GM21529 (cell line): ENCODE measurements around the gene ZW10.
"Not testable (repeated sequence)": the region's sequence is repeated elsewhere in the genome, so short reads cannot be mapped to it uniquely, and the experiment has no call there.

Source experiments
- ATAC-seq: cut with Tn5 transposase; IDR thresholded peaks from one replicate; pipeline ENCODE4 v1.9.1; 2021; ENCODE audit not compliant: unreplicated experiment

Gene ZW10

GRCh38 chr11:113773416-113774173 is at the start of gene ZW10:
TSS of gene ZW10 (minus strand) at chr11:113773692. CDS start at chr11:113773666, 26 bp downstream.
- peak; percentile 98 for ATAC-seq

GRCh38 chr11:113818426-113818825 is 44.9 kb upstream of the ZW10 start:
- no peak for ATAC-seq

GRCh38 chr11:113817626-113818025 is 44.1 kb upstream of the ZW10 start:
- ATAC-seq = no peak

- no peak for ATAC-seq
These were observed 43.7 kb upstream of the ZW10 start for GRCh38 chr11:113817162-113817561.

- ATAC-seq = no peak
These were observed 40.7 kb upstream of the ZW10 start for GRCh38 chr11:113814181-113814580.

DNA sequence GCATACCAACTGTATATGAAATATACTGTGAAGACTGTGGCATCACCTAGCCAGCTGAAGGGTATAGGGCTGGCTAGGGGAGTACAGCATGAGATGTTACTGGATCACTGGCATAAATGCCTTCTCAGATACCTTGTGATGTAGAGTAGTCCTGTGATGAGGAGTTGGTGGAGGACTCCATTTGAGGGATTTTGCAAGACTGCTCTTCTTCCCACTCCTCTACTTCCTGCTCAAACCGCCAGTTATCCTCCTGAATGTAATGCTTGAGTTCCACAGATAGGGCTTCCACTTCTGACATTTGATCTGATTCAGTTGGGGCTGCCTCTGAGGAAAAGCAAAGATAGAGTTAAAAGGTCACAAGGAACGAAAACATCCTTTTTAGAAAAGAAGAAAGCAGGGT is 35.4 kb upstream of the ZW10 start:
- ATAC-seq = no peak

DNA sequence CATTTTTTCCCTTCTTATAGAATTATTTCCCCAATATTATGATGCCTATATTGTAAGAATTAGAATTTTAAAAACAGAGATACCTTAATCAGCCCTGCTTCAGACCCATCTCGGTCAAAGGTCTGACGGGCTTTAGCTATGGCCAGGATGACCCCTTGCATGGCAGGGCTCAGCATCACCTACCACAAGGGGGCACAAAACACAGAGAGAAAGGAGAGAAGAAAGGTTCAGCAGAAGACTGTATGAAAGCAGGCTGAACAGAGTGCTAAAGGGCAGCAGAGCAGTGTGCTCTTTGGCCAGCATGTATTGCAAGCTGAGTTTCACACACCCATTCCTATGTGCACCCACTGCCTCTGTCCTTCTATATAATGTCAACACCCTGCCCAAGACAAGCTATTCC is 32.9 kb upstream of the ZW10 start:
- peak; percentile 59 for ATAC-seq

GRCh38 chr11:113805640-113806039 is 32.1 kb upstream of the ZW10 start:
- ATAC-seq = no peak

DNA sequence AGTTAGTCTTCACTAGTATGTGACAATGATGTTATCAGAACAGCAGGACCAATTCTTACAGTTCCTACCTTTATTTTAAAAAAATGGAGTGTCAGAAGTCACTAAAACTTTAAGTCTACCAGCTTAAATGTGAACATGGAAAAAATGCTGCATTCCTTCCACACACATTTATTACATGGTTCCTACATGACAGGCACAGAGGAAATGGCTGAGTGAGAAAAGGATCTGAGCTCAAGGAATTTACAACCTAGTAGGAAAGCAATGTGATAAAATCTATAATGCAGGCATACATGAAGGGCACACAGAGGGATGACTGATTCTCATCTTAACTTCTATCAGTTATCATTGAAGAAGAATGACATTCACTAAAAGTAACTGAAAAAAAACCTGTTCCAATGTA is 29.1 kb upstream of the ZW10 start:
- no peak for ATAC-seq

GRCh38 chr11:113796663-113797259 is 23.3 kb upstream of the ZW10 start:
- peak; percentile 73 for ATAC-seq

GRCh38 chr11:113789675-113790320 is 16.3 kb upstream of the ZW10 start:
- ATAC-seq = no peak

DNA sequence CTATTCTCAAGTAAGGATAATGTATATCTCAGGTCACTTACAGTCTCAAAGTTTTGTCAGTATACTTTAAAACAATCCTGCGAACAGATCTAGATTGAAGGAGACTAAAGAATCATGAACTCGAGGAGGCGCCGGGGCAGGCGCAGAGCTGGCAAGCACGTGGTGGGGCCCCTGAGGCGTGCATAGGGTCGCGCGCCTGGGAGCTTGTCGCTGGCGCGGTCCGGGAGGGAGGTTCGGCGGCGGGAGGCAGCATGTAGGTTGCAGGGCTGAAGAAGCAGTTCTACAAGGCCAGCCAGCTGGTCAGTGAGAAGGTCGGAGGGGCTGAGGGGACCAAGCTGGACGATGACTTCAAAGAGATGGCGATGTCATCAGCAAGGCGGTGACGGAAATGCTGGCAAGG is 15.5 kb upstream of the ZW10 start:
- not testable (repeated sequence) for ATAC-seq

GRCh38 chr11:113782134-113782533 is 8.6 kb upstream of the ZW10 start:
- no peak for ATAC-seq

- no peak for ATAC-seq
These were observed 8.2 kb upstream of the ZW10 start for GRCh38 chr11:113781682-113782081.

DNA sequence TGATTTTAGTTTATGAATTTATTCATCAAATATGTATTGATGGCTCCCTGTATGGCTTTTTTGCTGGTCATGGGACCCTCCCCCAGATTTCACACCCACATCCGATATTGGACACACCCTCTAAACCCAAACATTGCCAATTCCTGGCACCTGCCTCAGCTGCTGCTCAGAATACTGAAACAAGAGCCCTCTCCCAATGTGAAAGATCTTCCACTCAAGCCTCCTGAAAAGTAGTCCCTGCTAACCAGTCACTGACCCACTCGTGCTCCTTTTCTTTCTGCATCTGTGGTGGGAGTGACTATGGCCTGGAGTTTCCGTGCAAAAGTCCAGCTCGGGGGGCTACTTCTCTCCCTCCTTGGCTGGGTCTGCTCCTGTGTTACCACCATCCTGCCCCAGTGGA is 6.0 kb upstream of the ZW10 start, which contains the start of gene CLDN25:
Gene CLDN25 (plus strand): TSS at position 301 of the 400 bp plus-strand sequence. CDS start 0 bp downstream, at position 301.
- ATAC-seq = no peak

- no peak for ATAC-seq
These were observed 4.8 kb upstream of the ZW10 start for GRCh38 chr11:113778111-113778910.

DNA sequence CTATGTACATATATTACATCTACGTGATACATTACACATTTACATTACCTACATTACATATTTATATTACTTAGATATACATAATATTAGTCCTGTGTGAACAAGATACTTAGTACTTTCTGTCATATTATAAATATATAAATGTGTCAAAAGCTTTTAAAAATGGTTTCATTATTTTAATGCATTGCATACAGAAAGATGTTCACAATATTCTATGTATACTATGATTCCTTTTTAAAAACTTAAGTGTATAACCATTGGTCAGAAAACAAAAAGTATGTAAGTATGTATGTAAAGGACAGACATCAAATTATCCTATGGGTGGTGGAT is 647 bp upstream of the ZW10 start:
- no peak for ATAC-seq

- no peak for ATAC-seq
These were observed 438 bp downstream of the ZW10 start for GRCh38 chr11:113773092-113773415.

DNA sequence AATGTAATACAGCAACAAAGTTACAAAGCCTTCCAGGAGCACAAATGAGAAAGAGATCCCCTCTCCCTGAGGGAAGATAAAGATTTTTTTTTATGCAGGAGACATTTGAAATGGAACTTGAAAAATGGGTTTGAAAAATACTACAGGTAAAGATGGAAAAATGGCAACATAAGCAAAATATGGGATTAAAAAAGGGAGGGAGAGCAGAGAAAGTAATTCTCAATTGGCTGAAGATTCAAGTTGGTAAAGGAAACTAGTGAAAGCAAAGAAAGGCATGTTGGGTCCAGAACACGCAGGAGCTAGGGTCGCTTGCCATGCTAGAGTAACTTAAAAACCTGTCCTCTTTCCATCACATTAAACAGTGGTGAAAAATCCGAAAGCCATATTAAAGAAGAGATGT is 1.5 kb downstream of the ZW10 start:
- ATAC-seq = no peak

DNA sequence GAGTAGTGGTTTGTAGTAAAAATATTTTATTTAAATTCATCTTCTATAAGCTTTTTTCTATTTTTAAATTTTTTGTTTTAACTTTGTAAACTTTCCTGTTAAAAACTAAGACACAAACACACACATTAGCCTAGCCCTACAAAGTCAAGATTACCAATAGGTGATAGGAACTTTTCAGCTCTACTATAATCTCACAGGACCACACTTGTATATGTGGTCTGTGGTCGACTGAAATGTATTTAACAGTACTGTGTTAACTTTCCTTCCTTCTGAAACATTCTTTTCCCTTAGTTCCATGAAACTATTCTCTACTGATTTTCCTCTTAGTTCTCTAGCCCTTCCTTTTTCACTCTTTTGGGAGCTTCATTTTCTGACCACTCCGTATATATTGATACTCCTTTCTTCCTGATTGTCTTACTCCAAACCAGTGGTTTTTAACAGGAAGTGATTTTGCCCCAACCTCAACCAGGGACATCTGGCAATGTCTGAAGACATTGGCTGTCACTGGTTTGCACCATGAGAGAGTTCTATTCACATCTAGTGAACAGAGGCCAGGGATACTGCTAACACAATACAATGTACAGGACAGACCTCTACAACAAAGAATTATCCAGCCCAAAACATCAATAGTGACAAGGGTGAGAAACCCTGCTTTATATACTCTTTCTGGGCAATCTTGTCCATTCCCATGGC is 8.8 kb downstream of the ZW10 start:
- no peak for ATAC-seq

- ATAC-seq = not testable (repeated sequence)
These were observed 10.5 kb downstream of the ZW10 start for GRCh38 chr11:113763040-113763439.
